DND-41 (cell line): Measurements from ENCODE around the gene RGS19.

Experiments used
- ATAC-seq: fragments of 200-7000 bp; cut with Tn5 transposase; 3 replicates; pipeline ENCODE4 v1.9.1; 2021; ENCODE audit warnings: low read depth; ENCODE audit not compliant: insufficient read depth
- DNase-seq: peaks from one replicate; pipeline ENCODE4 v3.0.0-alpha.2; 2020
- H2AFZ ChIP-seq: 2 replicates; pipeline ENCODE4 v1.6.0; 2012; ENCODE audit warnings: low read depth, low read length
- H3K27ac ChIP-seq: 2 replicates; pipeline ENCODE4 v1.5.1; 2012; ENCODE audit warnings: low read length, inconsistent platforms
- H3K27me3 ChIP-seq: fragments of 200-600 bp; sonication (generic); 2 replicates; pipeline ENCODE4 v1.6.0; 2012; ENCODE audit warnings: low read length, mild to moderate bottlenecking, inconsistent platforms; ENCODE audit not compliant: insufficient read depth, poor library complexity
- H3K36me3 ChIP-seq: 2 replicates; pipeline ENCODE4 v1.5.1; 2012; ENCODE audit warnings: low read length, inconsistent platforms; ENCODE audit not compliant: insufficient read depth
- H3K4me1 ChIP-seq: 2 replicates; pipeline ENCODE4 v1.5.1; 2012; ENCODE audit warnings: mild to moderate bottlenecking, low read length; ENCODE audit not compliant: insufficient read depth
- H3K4me2 ChIP-seq: 2 replicates; pipeline ENCODE4 v1.6.0; 2012; ENCODE audit warnings: mild to moderate bottlenecking, moderate library complexity, low read length, inconsistent platforms; ENCODE audit not compliant: insufficient read depth
- H3K4me3 ChIP-seq, 2 experiments: fragments of 200-600 bp in 1 of 2; shearing (Covaris generic) in 1 of 2; 2 replicates each; pipeline ENCODE4 v1.5.1; 2012 to 2016; ENCODE audit warnings: inconsistent platforms in 2 of 2, low read length in 2 of 2, mild to moderate bottlenecking in 2 of 2, low read depth in 1 of 2, moderate library complexity in 1 of 2
- H3K79me2 ChIP-seq: 2 replicates; pipeline ENCODE4 v1.6.0; 2012; ENCODE audit warnings: low read length, inconsistent platforms; ENCODE audit not compliant: insufficient read depth
- H3K9ac ChIP-seq: 2 replicates; pipeline ENCODE4 v1.6.0; 2012; ENCODE audit warnings: low read depth, mild to moderate bottlenecking, inconsistent platforms, low read length, moderate library complexity
- H3K9me3 ChIP-seq: 2 replicates; pipeline ENCODE4 v1.5.1; 2012; ENCODE audit warnings: low read length, moderate library complexity, mild to moderate bottlenecking, inconsistent platforms; ENCODE audit not compliant: insufficient read depth, severe bottlenecking
- H4K20me1 ChIP-seq: 2 replicates; pipeline ENCODE4 v1.6.0; 2012; ENCODE audit warnings: low read length; ENCODE audit not compliant: insufficient read depth
- EZH2 ChIP-seq: IDR thresholded peaks from 3 replicates; pipeline ENCODE4 v1.6.1; 2012; ENCODE audit warnings: borderline replicate concordance, low read depth, mild to moderate bottlenecking, moderate library complexity, low read length, inconsistent platforms; ENCODE audit not compliant: severe bottlenecking
- TF ChIP-seq, protein P1 (sequence below): IDR thresholded peaks from 2 replicates; pipeline ENCODE4 v1.5.1; 2012; ENCODE audit warnings: borderline replicate concordance, low read length, moderate library complexity, mild to moderate bottlenecking; ENCODE audit not compliant: poor library complexity, severe bottlenecking; ENCODE audit errors: extremely low read depth

The RGS19 gene

DNA sequence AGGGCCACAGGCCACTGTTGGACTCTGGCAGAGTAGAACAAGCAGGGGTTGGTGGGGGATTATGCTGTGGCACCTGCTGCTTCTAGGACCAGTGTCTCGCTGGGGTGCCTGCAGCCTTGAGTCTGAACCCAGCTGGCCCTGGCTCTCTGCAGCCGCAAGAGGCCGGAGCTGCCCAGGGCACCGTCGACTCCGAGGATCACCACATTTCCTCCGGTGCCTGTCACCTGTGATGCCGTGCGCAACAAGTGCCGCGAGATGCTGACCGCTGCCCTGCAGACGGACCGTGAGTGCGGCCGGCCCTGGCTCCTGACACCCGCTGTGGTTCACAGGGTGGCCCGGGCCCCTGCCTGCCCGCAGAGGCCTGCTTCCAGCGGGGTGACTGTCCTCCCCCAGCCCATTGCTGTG, 10.1 kb downstream of the RGS19 start:
- TF ChIP-seq, protein P1, sequence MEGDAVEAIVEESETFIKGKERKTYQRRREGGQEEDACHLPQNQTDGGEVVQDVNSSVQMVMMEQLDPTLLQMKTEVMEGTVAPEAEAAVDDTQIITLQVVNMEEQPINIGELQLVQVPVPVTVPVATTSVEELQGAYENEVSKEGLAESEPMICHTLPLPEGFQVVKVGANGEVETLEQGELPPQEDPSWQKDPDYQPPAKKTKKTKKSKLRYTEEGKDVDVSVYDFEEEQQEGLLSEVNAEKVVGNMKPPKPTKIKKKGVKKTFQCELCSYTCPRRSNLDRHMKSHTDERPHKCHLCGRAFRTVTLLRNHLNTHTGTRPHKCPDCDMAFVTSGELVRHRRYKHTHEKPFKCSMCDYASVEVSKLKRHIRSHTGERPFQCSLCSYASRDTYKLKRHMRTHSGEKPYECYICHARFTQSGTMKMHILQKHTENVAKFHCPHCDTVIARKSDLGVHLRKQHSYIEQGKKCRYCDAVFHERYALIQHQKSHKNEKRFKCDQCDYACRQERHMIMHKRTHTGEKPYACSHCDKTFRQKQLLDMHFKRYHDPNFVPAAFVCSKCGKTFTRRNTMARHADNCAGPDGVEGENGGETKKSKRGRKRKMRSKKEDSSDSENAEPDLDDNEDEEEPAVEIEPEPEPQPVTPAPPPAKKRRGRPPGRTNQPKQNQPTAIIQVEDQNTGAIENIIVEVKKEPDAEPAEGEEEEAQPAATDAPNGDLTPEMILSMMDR: no peak
- no peak for TF ChIP-seq EZH2
- Histone ChIP-seq H3K27ac (no peak overlapping the region), H4K20me1 (peaks cover 25% of the 10 kb centered on the region), H3K36me3 (peaks cover 20% of the 10 kb centered on the region), H3K4me3 (no peak overlapping the region), H3K9me3 (no peaks in the 10 kb centered on the region), H3K4me2 (no peak overlapping the region), H3K4me1 (peaks cover 14% of the 10 kb centered on the region), H3K79me2 (no peaks in the 10 kb centered on the region), H3K9ac (no peak overlapping the region), H2AFZ (no peak overlapping the region), H3K27me3 (no peaks in the 10 kb centered on the region)
- ATAC-seq (no peak), DNase-seq (no peak)

DNA sequence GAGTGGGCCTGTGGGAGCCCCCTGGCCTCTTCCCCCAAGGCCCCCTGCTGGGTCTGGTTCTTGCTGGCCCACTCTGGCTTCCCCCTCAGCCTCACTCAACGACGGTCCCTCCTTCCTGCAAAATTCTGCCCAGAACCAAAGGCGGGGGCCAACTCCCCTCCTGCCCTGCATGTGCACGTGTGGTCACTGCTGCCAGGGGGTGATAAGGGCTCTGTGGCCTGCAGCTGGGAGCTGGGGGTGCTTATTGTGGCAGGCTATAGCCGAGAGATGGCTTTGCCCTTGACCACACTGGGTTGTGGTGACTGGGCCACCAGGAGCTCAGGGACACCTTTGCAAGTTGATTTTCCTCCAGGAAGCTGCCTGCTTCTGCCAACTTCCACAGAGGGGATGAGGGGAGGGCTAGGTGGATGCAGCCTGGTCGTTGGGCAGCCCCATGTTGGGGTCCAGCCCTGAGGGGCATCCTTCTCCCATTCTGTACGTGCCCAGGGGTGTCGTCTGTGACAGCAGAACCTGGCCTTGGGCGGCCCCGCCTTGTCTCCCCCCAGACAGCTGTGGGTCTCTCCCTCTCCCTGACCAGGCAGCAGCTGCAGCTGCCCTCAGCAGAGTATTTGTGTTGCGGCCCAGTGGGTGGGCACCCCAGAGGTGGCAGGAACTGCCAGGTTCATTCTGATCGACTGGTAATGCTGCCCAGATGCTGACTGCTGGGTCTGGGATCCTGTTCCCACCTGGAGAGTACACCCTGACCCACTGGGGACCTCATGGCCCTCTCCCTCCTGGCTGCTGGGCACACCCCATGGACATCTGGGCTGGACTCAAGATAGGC, 10.7 kb downstream of the RGS19 start:
- peaks cover 2% of the 10 kb centered on the region; the same call in 1 of the 2 replicates for H3K79me2 ChIP-seq
- H3K36me3 ChIP-seq: peaks cover 14% of the 10 kb centered on the region
- no peak overlapping the region for H2AFZ ChIP-seq
- no peak overlapping the region for H3K4me2 ChIP-seq
- H3K4me1 ChIP-seq: peaks cover 20% of the 10 kb centered on the region
- H3K9ac ChIP-seq: no peak overlapping the region
- peaks cover 27% of the 10 kb centered on the region for H4K20me1 ChIP-seq
- TF ChIP-seq, protein P1: no peak
- no peak for TF ChIP-seq EZH2
- DNase-seq (no peak), ATAC-seq (no peak)
- H3K27ac ChIP-seq: no peak overlapping the region
- H3K9me3 ChIP-seq: no peaks in the 10 kb centered on the region
- no peak overlapping the region for H3K4me3 ChIP-seq
- H3K27me3 ChIP-seq: no peaks in the 10 kb centered on the region

DNA sequence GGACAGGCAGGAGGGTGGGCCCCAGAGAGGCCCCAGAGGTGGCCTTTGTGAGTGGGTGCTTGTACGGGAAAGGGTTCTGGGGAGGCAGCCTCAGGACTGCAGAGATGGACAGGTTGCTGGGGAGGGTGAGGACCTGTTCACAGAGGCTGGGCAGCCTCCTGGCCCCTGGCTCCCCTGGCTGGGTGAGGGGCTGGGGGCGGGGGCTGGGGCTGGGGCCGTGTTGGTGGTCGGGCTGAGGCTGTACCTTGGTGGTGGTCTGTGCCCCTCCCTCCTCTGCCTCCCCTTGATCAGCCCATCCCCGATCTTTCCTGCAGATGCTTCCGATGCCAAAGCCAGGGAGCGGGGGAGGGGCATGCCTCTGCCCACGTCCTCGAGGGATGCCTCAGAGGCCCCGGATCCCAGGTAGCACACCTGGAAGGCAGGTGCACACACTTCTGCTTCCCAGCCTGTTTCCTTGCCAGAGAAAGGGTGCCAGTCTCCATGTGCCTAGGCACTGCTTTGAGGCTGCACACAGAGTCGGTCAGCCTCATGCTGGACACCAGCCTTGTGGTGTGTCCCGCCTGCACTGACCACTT, 11.5 kb downstream of the RGS19 start:
- Histone ChIP-seq H3K4me3 (no peak overlapping the region), H3K27me3 (no peaks in the 10 kb centered on the region), H3K4me1 (peaks cover 24% of the 10 kb centered on the region), H3K9ac (no peak overlapping the region), H2AFZ (no peak overlapping the region), H3K9me3 (no peaks in the 10 kb centered on the region), H4K20me1 (peaks cover 27% of the 10 kb centered on the region), H3K36me3 (peaks cover 8% of the 10 kb centered on the region), H3K79me2 (peaks cover 5% of the 10 kb centered on the region; the same call in 1 of the 2 replicates), H3K4me2 (no peak overlapping the region), H3K27ac (no peak overlapping the region)
- TF ChIP-seq, protein P1: no peak
- TF ChIP-seq EZH2: no peak
- no peak for DNase-seq
- ATAC-seq: no peak
